ENCODE results near the gene KLHL28. TPM values are rescaled to one million over a fixed set of nuclear protein-coding genes. Genes with fewer than 3 reads are reported as not detected.
"Not testable (repeated sequence)": the region's sequence is repeated elsewhere in the genome, so short reads cannot be mapped to it uniquely, and the experiment has no call there.

Gene KLHL28
- total RNA-seq, 2 experiments from 2014 or later = 11.0 to 11.8 TPM

DNA sequence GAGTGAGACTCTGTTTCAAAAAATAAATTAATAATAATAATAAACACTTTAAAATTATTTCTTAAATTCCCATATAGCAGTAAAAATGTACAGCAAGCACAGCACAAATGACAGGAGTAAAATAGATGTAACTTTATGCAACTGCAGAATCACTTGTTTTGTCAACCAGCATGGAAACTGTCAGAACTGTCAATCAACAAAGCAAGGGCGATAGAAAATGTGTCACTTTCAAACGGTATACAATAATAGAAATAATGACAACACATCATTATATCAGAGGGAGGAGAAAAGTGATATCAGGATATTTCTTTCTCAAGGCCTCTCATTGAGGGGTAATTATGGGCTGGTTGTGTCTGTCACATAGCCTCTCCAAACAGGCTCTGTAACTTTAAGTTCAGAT is 68.2 kb downstream of the KLHL28 start:
- ChIA-PET POLR2A (no interaction called here), CTCF (no interaction called here)
- Mint-ChIP-seq H3K9me3 (peaks cover 2% of the 10 kb centered on the region), H3K27ac (no peak overlapping the region), H3K36me3 (no peaks in the 10 kb centered on the region), H3K4me3 (no peak overlapping the region), H3K27me3 (no peaks in the 10 kb centered on the region), H3K4me1 (ENCODE audit: low read depth) (peaks cover 11% of the 10 kb centered on the region)
- DNase-seq = no peak
- intact Hi-C loops (cut with micrococcal nuclease) = no loop called here

DNA sequence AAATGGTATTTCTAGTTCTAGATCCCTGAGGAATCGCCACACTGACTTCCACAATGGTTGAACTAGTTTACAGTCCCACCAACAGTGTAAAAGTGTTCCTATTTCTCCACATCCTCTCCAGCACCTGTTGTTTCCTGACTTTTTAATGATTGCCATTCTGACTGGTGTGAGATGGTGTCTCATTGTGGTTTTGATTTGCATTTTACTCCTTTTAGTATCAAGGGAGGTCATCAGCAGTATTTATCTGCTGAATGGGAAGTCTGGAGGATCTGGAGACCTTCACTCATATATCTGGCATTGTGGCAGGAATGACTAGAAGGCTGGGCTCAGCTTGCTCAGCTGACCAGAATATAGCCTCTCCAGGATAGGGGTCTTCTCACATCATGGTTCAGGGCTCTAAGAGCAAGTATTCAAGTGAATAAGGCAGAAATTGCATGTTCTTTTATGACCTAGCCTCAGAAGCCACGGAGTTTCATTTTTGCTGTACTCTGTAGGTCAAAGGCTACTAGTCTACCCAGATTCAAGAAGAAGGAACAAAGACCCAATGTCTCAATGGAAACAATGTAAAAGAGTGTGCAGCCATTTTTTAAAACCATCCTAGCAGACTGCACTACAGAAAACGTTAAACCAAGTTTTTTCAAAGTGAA is 69.9 kb downstream of the KLHL28 start:
- H3K27ac Mint-ChIP-seq; H3K36me3 Mint-ChIP-seq; H3K9me3 Mint-ChIP-seq; H3K4me1 Mint-ChIP-seq (ENCODE audit: low read depth); intact Hi-C loops (cut with micrococcal nuclease); CTCF ChIA-PET; H3K27me3 Mint-ChIP-seq; H3K4me3 Mint-ChIP-seq; DNase-seq; POLR2A ChIA-PET: not testable (repeated sequence)

GRCh38 chr14:44889595-44890471 is 71.9 kb downstream of the KLHL28 start:
- H3K36me3 Mint-ChIP-seq = no peaks in the 10 kb centered on the region
- no peak overlapping the region for H3K27ac Mint-ChIP-seq
- no peaks in the 10 kb centered on the region for H3K9me3 Mint-ChIP-seq
- no peaks in the 10 kb centered on the region for H3K27me3 Mint-ChIP-seq
- CTCF ChIA-PET = no interaction called here
- no peak for DNase-seq
- intact Hi-C loops (cut with micrococcal nuclease) = no loop called here
- POLR2A ChIA-PET = no interaction called here
- peaks cover 3% of the 10 kb centered on the region for H3K4me1 Mint-ChIP-seq (ENCODE audit: low read depth)
- H3K4me3 Mint-ChIP-seq = no peak overlapping the region

DNA sequence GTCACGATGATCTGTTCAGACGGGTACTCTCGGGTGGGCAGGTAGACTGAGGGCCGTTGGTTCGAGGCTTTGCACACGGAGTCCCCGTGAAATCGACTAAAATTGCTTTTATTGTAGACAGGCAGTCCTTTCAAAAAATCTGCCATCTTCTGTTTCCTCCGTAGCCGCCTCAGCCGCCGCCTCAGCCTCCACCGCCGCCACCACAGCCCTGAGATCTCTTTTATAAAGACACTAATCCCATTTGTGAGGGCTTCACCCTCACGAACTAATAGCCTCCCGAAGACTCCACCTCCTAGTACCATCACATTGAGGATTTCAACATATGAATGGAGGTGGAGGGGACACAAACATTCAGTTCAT is 74.2 kb downstream of the KLHL28 start:
- POLR2A ChIA-PET = no interaction called here

DNA sequence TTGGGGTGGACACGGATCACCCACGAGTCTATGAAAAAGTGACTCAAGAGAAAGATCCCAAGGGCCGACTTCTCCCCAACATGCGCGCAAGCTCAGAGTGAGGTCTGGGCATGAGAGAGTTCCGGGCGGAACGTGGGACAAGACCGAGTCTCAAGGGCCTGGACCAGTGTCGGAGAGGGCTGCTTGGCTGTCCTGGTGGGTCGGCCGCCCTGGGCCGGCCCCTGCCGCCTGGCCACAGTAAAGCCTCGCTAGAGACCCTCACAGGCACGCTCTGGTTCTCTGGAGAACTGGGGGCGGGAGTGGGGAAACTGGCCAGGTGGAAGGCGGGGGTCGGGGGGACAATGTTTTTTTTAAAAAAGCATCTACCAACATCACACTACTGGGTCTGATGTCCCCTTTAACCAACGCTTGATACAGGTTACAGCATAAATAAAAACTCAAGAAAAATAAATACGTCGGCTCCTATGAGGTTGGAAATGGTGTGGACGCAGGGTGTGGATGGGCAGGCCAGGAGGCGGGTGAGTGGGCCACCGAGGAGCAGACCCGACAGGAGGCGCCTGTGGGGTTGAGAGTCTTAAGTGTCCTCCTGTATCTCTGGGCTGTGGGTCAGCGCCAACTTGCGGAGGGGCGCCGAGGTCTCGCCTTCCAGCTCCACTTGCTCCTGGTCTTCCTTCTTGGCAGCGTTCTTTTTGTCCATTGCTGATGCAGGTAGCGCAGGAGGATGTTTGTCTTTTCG is 74.7 kb downstream of the KLHL28 start:
- peaks cover 3% of the 10 kb centered on the region for H3K4me1 Mint-ChIP-seq (ENCODE audit: low read depth)
- ChIA-PET CTCF (no interaction called here), POLR2A (no interaction called here)
- H3K4me3 Mint-ChIP-seq = no peak overlapping the region
- intact Hi-C loops (cut with micrococcal nuclease) = no loop called here
- H3K36me3 Mint-ChIP-seq = peaks cover 7% of the 10 kb centered on the region
- DNase-seq = no peak
- peaks cover 10% of the 10 kb centered on the region for H3K9me3 Mint-ChIP-seq
- H3K27me3 Mint-ChIP-seq = no peaks in the 10 kb centered on the region
- no peak overlapping the region for H3K27ac Mint-ChIP-seq

More for the DNA sequence above, 74.2 kb downstream of the KLHL28 start:
- H3K27ac Mint-ChIP-seq = no peak overlapping the region
- H3K9me3 Mint-ChIP-seq = peaks cover 5% of the 10 kb centered on the region
- intact Hi-C loops (cut with micrococcal nuclease) = no loop called here
- peaks cover 2% of the 10 kb centered on the region for H3K36me3 Mint-ChIP-seq
- H3K4me3 Mint-ChIP-seq = no peak overlapping the region
- CTCF ChIA-PET = no interaction called here
- no peaks in the 10 kb centered on the region for H3K27me3 Mint-ChIP-seq
- no peak for DNase-seq
- H3K4me1 Mint-ChIP-seq (ENCODE audit: low read depth) = peaks cover 3% of the 10 kb centered on the region

DNA sequence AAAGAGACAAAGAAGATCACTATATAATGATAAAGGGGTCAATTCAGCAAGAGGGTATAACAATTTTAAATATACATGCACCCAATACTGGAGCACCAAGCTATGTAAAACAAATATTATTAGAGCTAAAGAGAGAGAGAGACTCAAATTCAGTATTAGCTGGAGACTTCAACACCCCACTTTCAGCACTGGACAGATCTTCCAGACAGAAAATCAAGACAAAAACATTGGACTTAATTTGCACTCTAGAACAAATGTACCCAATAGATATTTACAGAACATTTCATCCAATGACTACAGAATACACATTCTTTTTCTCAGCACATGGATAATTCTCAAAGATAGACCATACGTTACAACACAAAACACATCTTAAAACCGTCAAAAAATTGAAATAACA is 81.0 kb downstream of the KLHL28 start:
- DNase-seq = no peak
- ChIA-PET POLR2A (no interaction called here), CTCF (no interaction called here)
- Mint-ChIP-seq H3K27me3 (peaks cover 2% of the 10 kb centered on the region), H3K4me3 (no peak overlapping the region), H3K4me1 (ENCODE audit: low read depth) (no peaks in the 10 kb centered on the region), H3K27ac (no peak overlapping the region), H3K36me3 (peaks cover 12% of the 10 kb centered on the region), H3K9me3 (peaks cover 23% of the 10 kb centered on the region)
- intact Hi-C loops (cut with micrococcal nuclease) = no loop called here

Other genes with a start within 250 kb of the KLHL28 start
- gene TOGARAM1, start 243 bp upstream of the KLHL28 start, total RNA-seq = 1 to 10 TPM; 4.5 to 5.4 TPM
- gene PRPF39, start 122.2 kb upstream of the KLHL28 start, total RNA-seq = 10 to 100 TPM; 38.9 to 40.9 TPM
- 10 to 100 TPM; 71.2 to 72.4 TPM for gene FKBP3, start 172.5 kb upstream of the KLHL28 start, total RNA-seq
- gene FANCM, start 174.0 kb upstream of the KLHL28 start, total RNA-seq = 10 to 100 TPM; 15.9 to 17.2 TPM